Naive thymus-derived CD4-positive, alpha-beta T cell (primary cell): Measurements from ENCODE around the gene ISM2. TPM values are rescaled to one million over a fixed set of nuclear protein-coding genes. Genes with fewer than 3 reads are reported as not detected.

Source experiments
- ATAC-seq: fragments of 150-1000 bp; cut with Tn5 transposase; 2 replicates; pipeline ENCODE4 v1.10.0; 2021; ENCODE audit warnings: mild to moderate bottlenecking, moderate library complexity
- CTCF ChIA-PET: fragments of 350-600 bp; sonication (Branson Sonifier 250); formaldehyde crosslinking; loops from one replicate; lab custom pipeline; 2021; ENCODE audit warnings: antibody characterized with exemption; lab: Charles Lee
- POLR2A ChIA-PET: fragments of 350-600 bp; sonication (Branson Sonifier 250); formaldehyde crosslinking; loops from one replicate; lab custom pipeline; 2021; ENCODE audit warnings: antibody characterized with exemption, inconsistent platforms; lab: Charles Lee
- DNase-seq, 9 donors: peaks; one replicate each; pipeline versions ENCODE4 v3.0.0 to v3.0.0-alpha.2; 2020 to 2022; ENCODE audit warnings: mixed read lengths in 1 of 9
- H3K27ac ChIP-seq: one replicate; pipeline ENCODE4 v1.7.0; 2013; ENCODE audit warnings: mild to moderate bottlenecking, low read depth, low read length, moderate library complexity
- H3K27me3 ChIP-seq, 2 donors: one replicate each; pipeline ENCODE4 v1.7.0; 2013; ENCODE audit warnings: low read length in 2 of 2, mild to moderate bottlenecking in 2 of 2, moderate library complexity in 2 of 2; ENCODE audit not compliant: control insufficient read depth in 2 of 2, insufficient read depth in 2 of 2
- H3K36me3 ChIP-seq, 3 experiments: 1 replicate in 2 of 3; 2 replicates in 1 of 3; pipeline ENCODE4 v1.7.0; 2013; ENCODE audit warnings: low read length in 3 of 3, mild to moderate bottlenecking in 3 of 3, moderate library complexity in 1 of 3; ENCODE audit not compliant: insufficient read depth in 3 of 3, control insufficient read depth in 2 of 3
- H3K4me1 ChIP-seq, 2 donors: one replicate each; pipeline ENCODE4 v1.7.0; 2013; ENCODE audit warnings: low read length in 2 of 2, mild to moderate bottlenecking in 2 of 2, moderate library complexity in 1 of 2; ENCODE audit not compliant: control insufficient read depth in 2 of 2, insufficient read depth in 2 of 2
- H3K4me3 ChIP-seq: 2 replicates; pipeline ENCODE4 v1.7.0; 2013; ENCODE audit warnings: mild to moderate bottlenecking, low read length
- H3K9me3 ChIP-seq, 3 experiments: 1 replicate in 2 of 3; 2 replicates in 1 of 3; pipeline ENCODE4 v1.7.0; 2013; ENCODE audit warnings: low read length in 3 of 3; ENCODE audit not compliant: control insufficient read depth in 2 of 3
- H3K27ac Mint-ChIP-seq, 9 donors: one replicate each; pipeline ENCODE4 v1.8.0; 2020 to 2022; ENCODE audit warnings: mixed read lengths in 9 of 9, mild to moderate bottlenecking in 8 of 9, moderate library complexity in 5 of 9, inconsistent platforms in 2 of 9
- H3K27me3 Mint-ChIP-seq, 5 donors: one replicate each; pipeline ENCODE4 v1.8.0; 2021 to 2022; ENCODE audit warnings: mixed read lengths in 5 of 5, mild to moderate bottlenecking in 1 of 5
- H3K36me3 Mint-ChIP-seq, 5 donors: one replicate each; pipeline ENCODE4 v1.8.0; 2020 to 2022; ENCODE audit warnings: mixed read lengths in 5 of 5, mild to moderate bottlenecking in 3 of 5, inconsistent platforms in 1 of 5
- H3K4me1 Mint-ChIP-seq, 7 donors: one replicate each; pipeline ENCODE4 v1.8.0; 2020 to 2022; ENCODE audit warnings: mixed read lengths in 7 of 7, mild to moderate bottlenecking in 3 of 7, inconsistent platforms in 1 of 7
- H3K4me3 Mint-ChIP-seq, 10 donors: one replicate each; pipeline ENCODE4 v1.8.0; 2020 to 2022; ENCODE audit warnings: mild to moderate bottlenecking in 10 of 10, mixed read lengths in 10 of 10, moderate library complexity in 6 of 10, inconsistent platforms in 2 of 10
- H3K9me3 Mint-ChIP-seq, 11 donors: one replicate each; pipeline ENCODE4 v1.8.0; 2020 to 2022; ENCODE audit warnings: mixed read lengths in 11 of 11, mild to moderate bottlenecking in 4 of 11, inconsistent platforms in 1 of 11, moderate library complexity in 1 of 11
- intact Hi-C, 2 donors: fragments of 100-400 bp; cut with micrococcal nuclease; formaldehyde crosslinking; loops; one replicate each; pipeline ENCODE4 v1.15.1; 2023
- polyA plus RNA-seq, 2 donors: library from polyadenylated mRNA; unstranded; fragments of 300-500 nt; fragmentation: Illumina TruSeq; gene quantifications; one replicate each; pipeline ENCODE4 v1.2.3, GENCODE V29; 2021
- total RNA-seq, 6 experiments: library from RNA in 5 of 6; stranded (reverse) in 5 of 6; gene quantifications; 1 replicate in 5 of 6; 2 replicates in 1 of 6; pipeline ENCODE4 v1.2.3 and lab custom pipeline; 2021 to 2026

Gene ISM2
- total and polyA plus RNA-seq, 7 experiments from 2014 or later, result not detected

DNA sequence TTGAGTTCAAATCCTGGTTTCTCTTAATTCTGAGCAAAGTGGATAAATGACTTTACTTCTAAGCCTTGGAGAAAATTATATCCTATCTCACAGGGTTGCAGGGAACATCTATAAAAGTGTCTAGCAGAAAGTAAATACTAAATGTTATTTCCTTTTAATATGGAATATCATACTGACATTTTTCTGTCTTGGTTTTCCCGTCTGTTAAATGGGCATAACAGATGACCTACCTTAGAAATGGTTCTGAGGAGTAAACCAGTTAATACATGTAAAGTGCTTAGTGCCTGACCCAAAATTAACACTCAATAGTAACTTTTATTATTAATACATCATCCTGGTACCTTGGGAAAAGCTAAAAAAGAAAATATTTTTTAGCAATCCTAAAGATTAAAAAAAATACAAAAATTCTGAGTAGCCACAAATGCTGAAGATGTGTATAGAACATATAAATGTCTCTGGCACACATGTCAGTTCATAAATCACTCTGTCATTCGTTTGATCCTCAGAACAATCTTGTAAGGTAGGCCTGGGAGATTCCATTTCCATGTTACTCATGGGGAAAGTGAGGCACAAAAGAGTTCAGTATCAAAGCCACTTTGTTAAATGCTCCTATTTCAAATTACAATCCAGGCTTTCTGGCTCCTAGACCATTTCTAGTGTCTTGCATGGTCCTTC, 42.5 kb downstream of the ISM2 start:
- DNase-seq (no peak), ATAC-seq (no peak)
- H3K27ac ChIP-seq, result peak overlapping the region; percentile 82
- Mint-ChIP-seq H3K4me1 (peaks cover 21 to 60% (median 46%) of the 10 kb centered on the region in 7 donors), H3K4me3 (peak overlapping the region in 8 of 10 donors; percentile 96 to 100 (median 100)), H3K27ac (peak overlapping the region in 4 of 9 donors; percentile 8 to 100 (median 97)), H3K36me3 (peaks cover 0 to 34% (median 27%) of the 10 kb centered on the region in 5 donors), H3K27me3 (no peaks in the 10 kb centered on the region), H3K9me3 (peaks cover 0 to 2% (median 0%) of the 10 kb centered on the region in 11 donors)
- intact Hi-C loops, result loop anchor here (2.0 to 10.0 kb wide), 6 partner anchors 154 to 1795 kb away; partner anchors contain the start of genes ANGEL1 (in 1 of the 2), ERG28 (in 1 of the 2), GPATCH2L (in 1 of the 2) and TTLL5 (in 1 of the 2)
- H3K36me3 ChIP-seq, result peaks cover 0 to 37% (median 11%) of the 10 kb centered on the region in 3 experiments
- POLR2A ChIA-PET, result interaction anchor here (1.0 kb wide), 1 partner anchor 135 kb away, joined by 3 read pairs; no protein-coding TSS in a partner anchor
- CTCF ChIA-PET, result no interaction called here
- peak overlapping the region; percentile 100 for H3K4me3 ChIP-seq
- peaks cover 20 to 26% of the 10 kb centered on the region in 2 donors for H3K4me1 ChIP-seq
- no peaks in the 10 kb centered on the region for H3K27me3 ChIP-seq
- H3K9me3 ChIP-seq, result no peaks in the 10 kb centered on the region

- H3K27me3 Mint-ChIP-seq, result no peaks in the 10 kb centered on the region
These were observed 56.4 kb downstream of the ISM2 start for GRCh38 chr14:77442196-77442595.

DNA sequence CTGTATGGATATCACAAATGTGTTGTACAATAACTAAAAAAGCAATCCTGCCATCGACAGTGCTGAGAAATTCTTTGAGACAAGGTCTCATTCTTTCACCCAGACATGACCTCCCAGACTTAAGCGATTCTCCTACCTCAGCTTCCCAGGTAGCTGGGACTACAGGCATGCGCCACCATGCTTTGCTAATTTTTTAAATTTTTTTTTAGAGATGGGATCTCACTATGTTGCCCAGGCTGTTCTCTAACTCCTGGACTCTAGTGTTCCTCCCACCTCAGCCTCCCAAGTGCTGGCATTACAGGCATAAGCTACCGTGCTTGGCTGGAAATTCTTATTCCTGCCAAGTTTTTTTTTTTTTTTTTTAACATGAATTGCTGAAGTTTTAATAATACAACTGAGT, 58.8 kb downstream of the ISM2 start:
- no peaks in the 10 kb centered on the region for H3K9me3 Mint-ChIP-seq
- DNase-seq, result no peak
- Histone ChIP-seq H3K4me1 (no peaks in the 10 kb centered on the region), H3K27me3 (no peaks in the 10 kb centered on the region), H3K9me3 (no peaks in the 10 kb centered on the region), H3K27ac (no peak overlapping the region), H3K4me3 (no peak overlapping the region), H3K36me3 (peaks cover 11 to 67% (median 16%) of the 10 kb centered on the region in 3 experiments)
- POLR2A ChIA-PET, result no interaction called here
- intact Hi-C loops, result no loop called here
- no peaks in the 10 kb centered on the region for H3K27me3 Mint-ChIP-seq
- H3K27ac Mint-ChIP-seq, result no peak overlapping the region
- no peak for ATAC-seq
- peaks cover 8 to 60% (median 45%) of the 10 kb centered on the region in 5 donors for H3K36me3 Mint-ChIP-seq
- CTCF ChIA-PET, result no interaction called here
- H3K4me3 Mint-ChIP-seq, result no peak overlapping the region
- H3K4me1 Mint-ChIP-seq, result no peaks in the 10 kb centered on the region

More at GRCh38 chr14:77442196-77442595, 56.4 kb downstream of the ISM2 start:
- Histone ChIP-seq H3K4me3 (no peak overlapping the region), H3K9me3 (no peaks in the 10 kb centered on the region), H3K27me3 (no peaks in the 10 kb centered on the region), H3K36me3 (peaks cover 8 to 50% (median 12%) of the 10 kb centered on the region in 3 experiments), H3K4me1 (no peaks in the 10 kb centered on the region), H3K27ac (no peak overlapping the region)
- no peak for DNase-seq
- intact Hi-C loops, result no loop called here
- H3K9me3 Mint-ChIP-seq, result no peaks in the 10 kb centered on the region
- CTCF ChIA-PET, result no interaction called here
- no peak for ATAC-seq
- H3K27ac Mint-ChIP-seq, result no peak overlapping the region
- H3K4me1 Mint-ChIP-seq, result no peaks in the 10 kb centered on the region
- H3K4me3 Mint-ChIP-seq, result no peak overlapping the region
- POLR2A ChIA-PET, result no interaction called here
- peaks cover 0 to 43% (median 30%) of the 10 kb centered on the region in 5 donors for H3K36me3 Mint-ChIP-seq

DNA sequence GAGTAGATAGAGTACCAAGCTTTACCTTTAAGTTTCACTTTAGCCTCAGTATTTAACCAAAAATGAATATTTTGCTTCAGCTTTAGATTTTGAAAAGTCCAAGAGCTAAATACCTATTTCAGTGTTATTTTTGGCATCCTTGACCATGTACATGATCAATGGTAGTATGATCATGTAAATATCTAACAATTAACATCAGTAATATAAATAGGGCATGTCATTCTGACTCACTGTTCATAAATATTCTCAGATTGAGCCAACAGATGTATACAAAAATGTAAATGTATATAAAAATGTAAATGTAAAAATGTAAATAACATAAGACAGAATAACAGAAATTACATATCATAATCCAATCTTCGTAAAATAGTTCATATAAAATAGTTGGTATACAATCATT, 60.0 kb downstream of the ISM2 start:
- DNase-seq (no peak), ATAC-seq (no peak)
- Mint-ChIP-seq H3K9me3 (no peaks in the 10 kb centered on the region), H3K4me1 (no peaks in the 10 kb centered on the region), H3K36me3 (peaks cover 8 to 63% (median 49%) of the 10 kb centered on the region in 5 donors), H3K4me3 (no peak overlapping the region), H3K27me3 (no peaks in the 10 kb centered on the region), H3K27ac (no peak overlapping the region)
- no peaks in the 10 kb centered on the region for H3K9me3 ChIP-seq
- CTCF ChIA-PET, result interaction anchor here (0.6 kb wide), 1 partner anchor 49 kb away, joined by 4 read pairs; no protein-coding TSS in a partner anchor
- no peaks in the 10 kb centered on the region for H3K4me1 ChIP-seq
- no peak overlapping the region for H3K27ac ChIP-seq
- POLR2A ChIA-PET, result interaction anchor here (0.6 to 0.7 kb wide), 2 partner anchors 20 to 1452 kb away, joined by 3 read pairs; no protein-coding TSS in a partner anchor
- H3K4me3 ChIP-seq, result no peak overlapping the region
- intact Hi-C loops, result no loop called here
- peaks cover 11 to 70% (median 22%) of the 10 kb centered on the region in 3 experiments for H3K36me3 ChIP-seq
- H3K27me3 ChIP-seq, result no peaks in the 10 kb centered on the region

GRCh38 chr14:77436042-77436441, 62.6 kb downstream of the ISM2 start:
- intact Hi-C loops, result no loop called here
- H3K4me1 ChIP-seq, result no peaks in the 10 kb centered on the region
- no peaks in the 10 kb centered on the region for H3K27me3 ChIP-seq
- H3K27ac Mint-ChIP-seq, result no peak overlapping the region
- H3K27me3 Mint-ChIP-seq, result no peaks in the 10 kb centered on the region
- H3K36me3 ChIP-seq, result peaks cover 3 to 64% (median 16%) of the 10 kb centered on the region in 3 experiments
- ChIA-PET CTCF (no interaction called here), POLR2A (no interaction called here)
- H3K9me3 Mint-ChIP-seq, result no peaks in the 10 kb centered on the region
- no peaks in the 10 kb centered on the region for H3K4me1 Mint-ChIP-seq
- no peak overlapping the region for H3K4me3 ChIP-seq
- no peak overlapping the region for H3K4me3 Mint-ChIP-seq
- no peak overlapping the region for H3K27ac ChIP-seq
- peaks cover 11 to 54% (median 38%) of the 10 kb centered on the region in 5 donors for H3K36me3 Mint-ChIP-seq
- DNase-seq (no peak), ATAC-seq (no peak)
- H3K9me3 ChIP-seq, result no peaks in the 10 kb centered on the region

DNA sequence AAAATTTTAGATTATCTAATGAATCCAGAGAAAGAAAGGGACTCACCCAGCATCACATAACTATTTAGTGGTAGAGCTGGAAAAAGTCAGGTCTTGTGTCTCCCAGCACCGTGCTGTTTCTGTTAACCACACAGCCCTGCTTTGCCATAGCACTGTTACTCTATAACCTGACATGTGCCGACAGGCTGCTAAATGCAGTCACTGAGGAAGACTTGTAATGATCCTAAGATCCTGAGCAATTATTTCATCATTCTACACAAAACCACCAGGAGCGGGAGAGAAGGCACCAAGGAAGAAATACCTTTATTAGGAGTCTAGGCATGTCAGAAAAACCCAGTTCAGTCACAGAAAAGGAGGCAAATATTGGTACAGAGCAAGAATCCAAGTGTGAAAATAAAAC, 72.2 kb downstream of the ISM2 start:
- CTCF ChIA-PET, result no interaction called here
- H3K27ac Mint-ChIP-seq, result no peak overlapping the region

More for the DNA sequence above, 72.2 kb downstream of the ISM2 start:
- no peak overlapping the region for H3K27ac ChIP-seq
- H3K36me3 ChIP-seq, result peaks cover 0 to 88% (median 11%) of the 10 kb centered on the region in 3 experiments
- Mint-ChIP-seq H3K4me3 (no peak overlapping the region), H3K36me3 (peaks cover 51 to 93% (median 84%) of the 10 kb centered on the region in 5 donors), H3K4me1 (peaks cover 0 to 1% (median 0%) of the 10 kb centered on the region in 7 donors), H3K9me3 (peaks cover 0 to 15% (median 4%) of the 10 kb centered on the region in 11 donors), H3K27me3 (no peaks in the 10 kb centered on the region)
- H3K9me3 ChIP-seq, result no peaks in the 10 kb centered on the region
- H3K4me3 ChIP-seq, result no peak overlapping the region
- no peaks in the 10 kb centered on the region for H3K4me1 ChIP-seq
- POLR2A ChIA-PET, result no interaction called here
- H3K27me3 ChIP-seq, result no peaks in the 10 kb centered on the region
- DNase-seq (no peak), ATAC-seq (no peak)
- intact Hi-C loops, result no loop called here
